ENCODE measurements around the gene ULK3. TPM values are rescaled to one million over a fixed set of nuclear protein-coding genes. Genes with fewer than 3 reads are reported as not detected.
A peak's percentile ranks its signal among the peaks of the same experiment; 100 is the strongest.

The ULK3 gene
- total RNA-seq, 1 donor from 2014 or later = 57.3 TPM

DNA sequence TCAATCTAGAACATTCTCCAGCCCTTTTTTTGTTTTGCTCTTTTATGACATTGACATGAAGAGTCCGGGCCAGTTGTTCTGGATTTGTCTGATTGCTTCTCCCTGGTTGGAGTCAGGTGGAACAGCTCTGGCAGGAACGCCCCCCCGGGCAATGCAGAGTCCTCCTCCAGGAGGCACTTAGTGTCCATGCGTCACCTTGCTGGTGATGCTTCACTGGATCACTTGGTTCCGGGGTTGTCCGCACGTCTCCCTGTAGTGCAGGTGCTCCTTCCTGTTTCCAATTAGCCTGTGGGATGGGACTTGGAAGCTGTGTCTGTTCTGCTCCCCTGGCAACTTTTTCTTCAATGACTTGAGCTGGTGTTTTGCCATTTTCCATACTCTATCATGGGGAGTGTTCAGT is 51.3 kb downstream of the ULK3 start:
- H3K9me3 Mint-ChIP-seq = no peaks in the 10 kb centered on the region
- peak overlapping the region; percentile 83 for H3K27ac Mint-ChIP-seq
- H3K4me3 Mint-ChIP-seq = peak overlapping the region; percentile 96
- H3K4me1 Mint-ChIP-seq = peaks cover 80% of the 10 kb centered on the region
- peaks cover 47% of the 10 kb centered on the region for H3K36me3 Mint-ChIP-seq (ENCODE audit: low read depth)
- no peaks in the 10 kb centered on the region for H3K27me3 Mint-ChIP-seq
- DNase-seq = no peak
- intact Hi-C loops (cut with micrococcal nuclease) = no loop called here

DNA sequence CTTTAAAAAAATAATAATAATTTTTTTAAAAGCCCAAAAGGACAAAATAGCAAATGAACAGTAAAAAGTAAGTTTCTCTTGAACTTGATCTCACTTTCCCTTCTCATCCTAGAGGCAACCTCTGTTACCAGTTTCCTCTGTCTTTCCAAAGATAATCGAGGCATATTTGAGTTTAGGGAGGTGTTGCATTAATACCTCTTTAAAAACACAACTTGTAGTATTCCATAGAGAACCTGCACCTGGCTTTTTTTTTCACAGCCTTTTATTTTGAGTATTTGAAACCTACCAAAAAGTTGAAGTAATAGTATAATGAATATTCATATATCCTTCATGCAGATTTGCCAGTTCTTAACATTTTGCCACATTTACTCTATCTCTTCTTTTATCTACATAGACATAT is 51.9 kb downstream of the ULK3 start:
- DNase-seq = no peak
- intact Hi-C loops (cut with micrococcal nuclease) = no loop called here
- Mint-ChIP-seq H3K36me3 (ENCODE audit: low read depth) (peaks cover 44% of the 10 kb centered on the region), H3K27ac (peak overlapping the region; percentile 83), H3K4me1 (peaks cover 76% of the 10 kb centered on the region), H3K4me3 (peak overlapping the region; percentile 96), H3K27me3 (no peaks in the 10 kb centered on the region), H3K9me3 (no peaks in the 10 kb centered on the region)

DNA sequence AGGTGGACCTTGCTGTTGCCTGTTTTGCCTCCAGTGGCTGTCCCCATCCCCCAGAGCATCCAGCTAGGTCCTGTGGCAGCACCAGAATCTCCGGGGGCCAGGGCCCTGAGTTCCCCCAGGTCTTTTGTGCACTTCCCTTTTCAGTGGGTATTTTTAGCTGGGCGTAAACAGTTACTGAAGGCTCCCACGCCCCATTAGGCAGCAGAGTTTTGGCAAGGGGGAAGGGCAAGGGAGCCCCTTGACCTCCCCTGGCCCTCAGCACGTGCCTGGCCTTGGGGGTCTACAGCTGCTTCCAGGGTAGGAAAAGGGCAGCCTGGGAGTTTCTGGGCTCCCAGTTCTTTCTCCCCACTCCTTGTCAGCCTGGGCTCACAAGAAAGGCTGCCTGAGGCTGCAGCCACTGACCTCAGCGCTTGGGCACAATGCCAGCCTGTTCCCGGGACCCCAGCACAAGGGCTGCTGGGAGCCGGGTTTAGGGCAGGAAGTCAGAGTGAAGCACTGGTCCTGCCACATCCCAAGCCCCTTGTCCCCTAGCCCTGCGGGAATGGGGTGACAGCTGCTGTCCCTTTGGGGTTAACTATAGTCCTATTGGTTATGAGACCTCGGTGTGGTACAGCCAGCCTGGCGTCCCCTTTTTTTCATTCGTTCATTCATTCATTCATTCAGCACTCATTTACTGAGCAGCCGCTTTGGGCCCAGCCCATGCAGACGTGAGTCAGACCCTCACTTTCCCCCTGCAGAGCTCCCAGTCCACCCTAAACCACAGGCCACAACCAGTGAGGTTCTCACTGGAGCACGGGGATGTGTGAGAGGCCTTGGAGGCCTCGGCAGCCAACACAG is 52.7 kb downstream of the ULK3 start:
- no peaks in the 10 kb centered on the region for H3K9me3 Mint-ChIP-seq
- intact Hi-C loops (cut with micrococcal nuclease) = no loop called here

DNA sequence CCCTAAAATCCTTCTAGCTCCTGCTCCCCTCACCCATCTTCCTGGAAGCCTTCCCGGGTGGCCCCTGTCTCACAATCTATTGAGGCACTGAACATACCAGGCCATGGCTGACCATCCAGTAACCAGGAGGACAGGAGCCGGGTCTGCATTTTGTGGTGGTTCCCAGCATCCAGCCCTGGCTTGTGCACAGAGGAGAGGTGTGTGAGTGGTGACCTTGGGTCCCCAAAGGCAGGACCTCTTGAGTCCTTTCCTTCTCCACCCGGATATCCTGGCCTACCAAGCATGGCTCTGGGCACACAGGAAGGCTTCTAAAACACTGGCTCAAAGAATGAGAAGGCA is 53.2 kb downstream of the ULK3 start:
- Mint-ChIP-seq H3K4me1 (peaks cover 75% of the 10 kb centered on the region), H3K4me3 (peak overlapping the region; percentile 96), H3K27ac (peak overlapping the region; percentile 99), H3K36me3 (ENCODE audit: low read depth) (peaks cover 52% of the 10 kb centered on the region), H3K9me3 (no peaks in the 10 kb centered on the region), H3K27me3 (no peaks in the 10 kb centered on the region)
- peak; percentile 74 for DNase-seq
- intact Hi-C loops (cut with micrococcal nuclease) = loop anchor here (5.0 to 10.0 kb wide), 6 partner anchors 168 to 835 kb away; partner anchors contain the start of genes C15orf39, RPP25, SIN3A and SNUPN

More for the DNA sequence above, 52.7 kb downstream of the ULK3 start:
- Mint-ChIP-seq H3K27me3 (no peaks in the 10 kb centered on the region), H3K27ac (peak overlapping the region; percentile 99), H3K4me3 (peak overlapping the region; percentile 96), H3K4me1 (peaks cover 76% of the 10 kb centered on the region), H3K36me3 (ENCODE audit: low read depth) (peaks cover 49% of the 10 kb centered on the region)
- peak; percentile 75 for DNase-seq

DNA sequence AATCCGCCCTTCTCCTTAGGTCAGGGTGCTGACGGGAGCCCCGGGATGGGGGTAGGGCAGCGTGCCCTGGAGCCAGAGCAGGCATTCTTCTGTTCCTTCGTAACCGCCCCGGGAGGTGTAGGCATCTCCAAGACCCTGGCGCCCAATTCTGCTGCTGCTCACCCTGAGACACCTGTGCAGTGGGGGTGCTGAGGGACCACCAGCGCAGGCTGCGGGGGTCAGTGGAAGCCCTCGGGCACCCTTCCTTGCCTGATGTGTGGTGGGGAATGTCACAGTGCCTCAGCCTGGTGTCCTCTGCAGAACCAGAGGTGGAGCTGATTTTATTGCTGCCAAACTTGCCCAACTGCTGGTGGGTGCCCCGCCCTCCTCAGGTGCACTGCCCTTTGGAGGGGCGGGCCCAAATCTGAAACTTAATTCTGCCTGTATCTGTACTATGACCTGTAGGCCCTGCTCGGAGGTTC is 53.8 kb downstream of the ULK3 start:
- H3K9me3 Mint-ChIP-seq = no peaks in the 10 kb centered on the region
- H3K4me1 Mint-ChIP-seq = peaks cover 74% of the 10 kb centered on the region
- peak overlapping the region; percentile 99 for H3K27ac Mint-ChIP-seq
- H3K36me3 Mint-ChIP-seq (ENCODE audit: low read depth) = peaks cover 57% of the 10 kb centered on the region
- intact Hi-C loops (cut with micrococcal nuclease) = loop anchor here (5.0 to 10.0 kb wide), 6 partner anchors 168 to 836 kb away; partner anchors contain the start of genes C15orf39, RPP25, SIN3A and SNUPN
- H3K4me3 Mint-ChIP-seq = peak overlapping the region; percentile 96
- H3K27me3 Mint-ChIP-seq = no peaks in the 10 kb centered on the region
- DNase-seq = peak; percentile 81

DNA sequence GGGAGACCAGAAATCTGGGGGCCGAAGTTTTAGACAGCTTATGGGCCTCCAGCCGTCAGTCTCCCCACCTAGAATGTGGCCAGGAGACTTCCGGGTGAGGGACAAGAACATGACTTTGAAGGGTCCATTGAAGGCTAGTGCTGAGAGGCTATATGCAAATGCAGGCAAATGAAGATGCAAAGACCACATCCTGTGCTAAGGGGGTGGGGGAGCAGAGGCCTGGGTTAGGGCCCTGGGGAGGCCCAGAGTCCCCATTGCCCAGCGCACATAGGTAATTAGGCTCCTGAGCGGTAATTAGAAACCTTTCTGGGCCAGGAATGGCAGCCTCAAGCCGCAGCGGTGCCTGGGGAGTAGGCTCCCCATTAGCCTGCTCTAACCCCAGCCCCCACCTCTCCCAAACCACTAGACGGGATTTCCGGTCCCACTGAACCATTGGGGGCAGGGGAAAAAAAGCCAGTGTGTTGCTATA is 54.2 kb downstream of the ULK3 start:
- DNase-seq = peak; percentile 91
- Mint-ChIP-seq H3K9me3 (no peaks in the 10 kb centered on the region), H3K4me3 (peak overlapping the region; percentile 96), H3K27ac (peak overlapping the region; percentile 99), H3K36me3 (ENCODE audit: low read depth) (peaks cover 61% of the 10 kb centered on the region), H3K4me1 (peaks cover 74% of the 10 kb centered on the region), H3K27me3 (no peaks in the 10 kb centered on the region)
- intact Hi-C loops (cut with micrococcal nuclease) = loop anchor here (1.0 to 10.0 kb wide), 9 partner anchors 8 to 836 kb away; partner anchors contain the start of genes C15orf39, RPP25, SIN3A and SNUPN

DNA sequence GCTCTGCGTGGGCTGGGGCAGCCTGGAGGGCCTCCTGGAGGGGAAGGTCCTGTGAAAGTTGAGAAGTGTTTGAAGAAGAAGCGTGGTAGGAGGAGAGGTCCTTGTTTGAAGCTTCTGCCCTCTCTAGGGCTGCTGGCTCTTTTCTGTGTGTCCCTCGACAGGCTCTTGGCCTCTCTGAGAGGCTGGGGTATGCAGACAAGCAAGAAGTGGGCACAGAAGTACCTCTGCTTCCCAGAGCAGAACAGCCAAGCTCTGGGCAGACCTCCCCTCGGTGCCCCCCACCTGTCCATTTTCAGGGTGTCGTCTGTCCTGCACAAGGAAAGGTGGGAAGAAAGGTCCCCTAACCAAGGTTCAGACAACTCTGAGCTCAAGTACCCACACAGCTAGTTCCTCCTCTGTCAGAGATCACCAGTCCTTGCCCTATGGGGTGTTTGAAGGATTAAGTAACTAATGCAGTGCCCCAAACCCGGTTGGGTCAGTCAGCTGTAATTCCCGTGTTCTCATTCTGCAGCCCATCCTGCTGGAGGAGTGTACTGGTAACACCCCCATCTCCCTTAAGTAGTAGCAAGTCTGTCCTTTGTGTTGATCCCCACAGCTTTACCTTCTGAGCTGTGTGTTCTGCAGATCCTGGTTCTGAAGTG is 54.8 kb downstream of the ULK3 start:
- peaks cover 67% of the 10 kb centered on the region for H3K36me3 Mint-ChIP-seq (ENCODE audit: low read depth)
- H3K27ac Mint-ChIP-seq = peak overlapping the region; percentile 99
- peak overlapping the region; percentile 96 for H3K4me3 Mint-ChIP-seq
- DNase-seq = no peak
- H3K4me1 Mint-ChIP-seq = peaks cover 71% of the 10 kb centered on the region
- intact Hi-C loops (cut with micrococcal nuclease) = loop anchor here (1.0 to 10.0 kb wide), 9 partner anchors 8 to 837 kb away; partner anchors contain the start of genes C15orf39, RPP25, SIN3A and SNUPN
- H3K9me3 Mint-ChIP-seq = no peaks in the 10 kb centered on the region
- no peaks in the 10 kb centered on the region for H3K27me3 Mint-ChIP-seq

DNA sequence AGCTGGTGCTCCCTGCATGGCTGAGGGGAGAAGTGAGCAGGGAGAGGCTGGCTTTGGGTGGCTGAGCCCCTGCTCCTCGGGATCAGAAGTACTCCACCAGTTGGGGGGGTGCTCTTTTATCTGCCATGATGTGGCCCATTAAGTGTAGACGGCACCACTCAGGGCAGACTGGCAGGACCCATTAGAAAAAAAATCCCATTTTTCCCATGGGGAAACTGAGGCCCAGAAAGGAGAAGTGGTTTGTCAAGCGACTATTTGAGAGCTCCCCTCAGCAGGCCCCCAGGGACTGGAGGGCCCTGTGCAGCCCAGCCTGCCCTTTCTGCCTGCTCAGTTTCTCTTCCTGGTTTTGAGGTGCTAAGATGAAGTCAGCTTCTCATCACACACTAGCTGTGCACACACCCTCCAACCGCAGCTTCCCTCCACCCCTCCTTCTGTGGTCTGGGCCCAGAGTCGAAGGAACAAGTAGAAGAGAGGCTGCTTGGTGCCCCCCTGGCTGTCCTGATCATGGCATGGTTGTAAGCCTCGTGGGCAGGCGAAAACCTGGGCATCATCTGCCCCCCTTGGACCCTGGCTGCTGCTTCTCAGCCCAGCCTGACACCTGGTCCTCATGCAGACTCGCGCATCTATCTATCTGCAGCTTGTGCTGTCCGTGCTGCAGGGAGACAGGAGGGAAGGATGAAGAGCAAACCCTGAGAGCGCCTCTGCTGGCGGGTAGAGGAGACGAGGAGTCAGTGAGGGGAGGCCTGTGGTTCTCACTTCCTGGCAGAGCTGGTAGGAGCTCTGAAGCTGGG is 55.5 kb downstream of the ULK3 start:
- Mint-ChIP-seq H3K4me3 (peak overlapping the region; percentile 96), H3K9me3 (no peaks in the 10 kb centered on the region), H3K27ac (peak overlapping the region; percentile 99), H3K27me3 (no peaks in the 10 kb centered on the region), H3K36me3 (ENCODE audit: low read depth) (peaks cover 72% of the 10 kb centered on the region), H3K4me1 (peaks cover 68% of the 10 kb centered on the region)
- intact Hi-C loops (cut with micrococcal nuclease) = loop anchor here (1.0 to 10.0 kb wide), 11 partner anchors 9 to 837 kb away; partner anchors contain the start of genes C15orf39, COX5A, RPP25 and SIN3A
- DNase-seq = peak; percentile 97

DNA sequence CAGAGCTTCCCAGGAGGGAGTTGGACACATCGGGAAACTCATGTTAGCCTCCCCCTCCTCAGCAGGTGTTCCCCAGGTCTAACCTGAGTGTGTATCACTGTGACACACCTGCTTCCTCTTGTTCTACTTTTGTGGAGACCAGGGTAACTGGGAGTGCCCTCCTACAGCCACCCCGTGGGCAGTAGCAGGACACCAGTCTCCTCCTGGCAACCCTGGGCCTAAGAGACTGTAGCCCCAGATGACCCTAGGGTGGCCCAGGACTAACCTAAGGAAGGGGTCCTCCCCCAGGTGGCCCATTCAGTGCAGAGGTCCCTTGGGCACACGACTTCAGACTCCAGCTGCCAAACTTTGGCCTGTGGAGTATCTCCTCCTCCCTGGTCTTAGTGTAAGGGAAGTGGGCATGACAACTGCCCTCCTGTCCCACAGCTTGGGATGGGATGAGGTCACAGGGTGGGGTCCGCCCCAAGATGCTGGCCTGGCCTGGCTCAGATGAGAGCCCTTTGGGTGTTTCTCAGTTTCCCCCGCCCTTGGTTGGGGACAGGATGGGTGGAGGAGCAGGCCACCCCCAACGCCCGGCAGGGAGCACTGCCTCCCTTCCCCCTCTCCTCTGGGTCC is 56.3 kb downstream of the ULK3 start:
- Mint-ChIP-seq H3K4me1 (peaks cover 62% of the 10 kb centered on the region), H3K27ac (peak overlapping the region; percentile 99), H3K4me3 (peak overlapping the region; percentile 96), H3K36me3 (ENCODE audit: low read depth) (peaks cover 66% of the 10 kb centered on the region), H3K9me3 (no peaks in the 10 kb centered on the region), H3K27me3 (no peaks in the 10 kb centered on the region)
- intact Hi-C loops (cut with micrococcal nuclease) = loop anchor here (2.0 to 10.0 kb wide), 8 partner anchors 16 to 838 kb away; partner anchors contain the start of genes C15orf39, COX5A, RPP25 and SIN3A
- DNase-seq = peak; percentile 78

Other genes starting within 250 kb of the ULK3 start
- gene CLK3, start 227.3 kb downstream of the ULK3 start, total RNA-seq = 112 and 113 TPM in 2 replicates
- gene EDC3, start 147.1 kb downstream of the ULK3 start, total RNA-seq = 45.7 and 50.2 TPM in 2 replicates
- 0.31 and 0.42 TPM in 2 replicates for gene CYP1A1, start 117.6 kb downstream of the ULK3 start, total RNA-seq
- gene CYP1A2, start 94.3 kb downstream of the ULK3 start, total RNA-seq = not detected in 2 replicates
- gene CSK, start 61.1 kb downstream of the ULK3 start, total RNA-seq = 332 and 340 TPM in 2 replicates
- 0.33 and 0.36 TPM in 2 replicates for gene LMAN1L, start 30.3 kb downstream of the ULK3 start, total RNA-seq
- 0.09 TPM in 2 replicates for gene CPLX3, start 16.5 kb downstream of the ULK3 start, total RNA-seq
- gene SCAMP2, start 30.2 kb upstream of the ULK3 start, total RNA-seq = 89.4 and 94.8 TPM in 2 replicates
- 63.9 and 64.4 TPM in 2 replicates for gene MPI, start 46.9 kb upstream of the ULK3 start, total RNA-seq
- 68.0 and 82.0 TPM in 2 replicates for gene FAM219B, start 63.7 kb upstream of the ULK3 start, total RNA-seq
- gene COX5A, start 94.9 kb upstream of the ULK3 start, total RNA-seq = 314 and 317 TPM in 2 replicates
- 13.1 and 13.9 TPM in 2 replicates for gene RPP25, start 113.6 kb upstream of the ULK3 start, total RNA-seq
- 0.92 and 1.3 TPM in 2 replicates for gene SCAMP5, start 152.4 kb upstream of the ULK3 start, total RNA-seq
- gene PPCDC, start 180.4 kb upstream of the ULK3 start, total RNA-seq = 21.4 and 24.5 TPM in 2 replicates